Lower leg skin (tissue), 3 donors: ENCODE measurements around the gene CNTN4.

Experiments used
- CTCF ChIP-seq, 3 donors: fragments of 450-650 bp; IDR thresholded peaks; one replicate each; pipeline ENCODE4 v1.5.1; 2016; ENCODE audit warnings: antibody characterized with exemption in 3 of 3, mild to moderate bottlenecking in 3 of 3, moderate library complexity in 2 of 3
- POLR2A ChIP-seq, 2 donors: fragments of 450-650 bp; IDR thresholded peaks; one replicate each; pipeline ENCODE4 v1.6.1; 2016 to 2017; ENCODE audit warnings: antibody characterized with exemption in 2 of 2, mild to moderate bottlenecking in 1 of 2, moderate library complexity in 1 of 2

DNA sequence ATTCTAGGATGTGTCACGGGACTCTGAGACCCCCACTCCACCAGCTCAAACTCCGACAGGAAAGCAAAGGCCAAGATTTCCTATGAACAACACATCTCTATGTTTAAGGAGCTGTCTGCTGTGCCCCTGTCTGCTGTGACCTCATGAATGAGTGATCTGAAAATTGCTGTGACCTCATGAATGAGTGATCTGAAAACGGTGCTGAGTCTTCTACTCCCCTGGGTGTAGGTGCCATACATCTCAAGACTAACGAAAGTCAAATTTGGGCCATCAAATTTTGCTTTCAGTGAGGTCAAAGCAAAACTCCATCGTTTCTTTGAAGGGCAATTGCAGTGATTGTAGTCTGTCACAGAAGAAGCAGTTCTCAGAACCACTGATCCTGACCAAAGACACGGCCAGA lies 987.1 kb downstream of the CNTN4 start:
- no peak for TF ChIP-seq CTCF (IDR thresholded peaks at IDR 0.05)
- no peak for TF ChIP-seq POLR2A (IDR thresholded peaks at IDR 0.05)
